Glomerular visceral epithelial cell (primary cell): ENCODE measurements around the gene GPC3.
A peak's percentile ranks its signal among the peaks of the same experiment; 100 is the strongest.
"Not testable (repeated sequence)": the region's sequence is repeated elsewhere in the genome, so short reads cannot be mapped to it uniquely, and the experiment has no call there.

Experiments used
- DNase-seq: peaks from one replicate; pipeline ENCODE4 v3.0.0-alpha.2; 2016; ENCODE audit errors: extremely low spot score

Gene GPC3

DNA sequence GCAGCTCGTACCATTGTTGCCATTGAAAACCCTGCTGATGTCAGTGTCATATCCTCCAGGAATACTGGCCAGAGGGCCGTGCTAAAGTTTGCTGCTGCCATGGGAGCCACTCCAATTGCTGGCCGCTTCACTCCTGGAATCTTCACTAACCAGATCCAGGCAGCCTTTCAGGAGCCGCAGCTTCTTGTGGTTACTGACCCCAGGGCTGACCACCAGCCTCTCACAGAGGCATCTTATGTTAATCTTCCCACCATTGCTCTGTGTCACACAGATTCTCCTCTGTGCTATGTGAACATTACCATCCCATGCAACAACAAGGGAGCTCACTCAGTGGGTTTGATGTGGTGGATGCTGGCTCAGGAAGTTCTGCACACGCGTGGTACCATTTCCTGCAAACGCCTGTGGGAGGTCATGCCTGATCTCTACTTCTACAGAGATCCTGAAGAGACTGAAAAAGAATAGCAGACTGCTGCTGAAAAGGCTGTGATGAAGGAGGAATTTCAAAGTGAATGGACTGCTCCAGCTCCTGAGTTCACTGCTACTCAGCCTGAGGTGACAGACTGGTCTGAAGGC, 222.3 kb downstream of the GPC3 start:
- not testable (repeated sequence) for DNase-seq

DNA sequence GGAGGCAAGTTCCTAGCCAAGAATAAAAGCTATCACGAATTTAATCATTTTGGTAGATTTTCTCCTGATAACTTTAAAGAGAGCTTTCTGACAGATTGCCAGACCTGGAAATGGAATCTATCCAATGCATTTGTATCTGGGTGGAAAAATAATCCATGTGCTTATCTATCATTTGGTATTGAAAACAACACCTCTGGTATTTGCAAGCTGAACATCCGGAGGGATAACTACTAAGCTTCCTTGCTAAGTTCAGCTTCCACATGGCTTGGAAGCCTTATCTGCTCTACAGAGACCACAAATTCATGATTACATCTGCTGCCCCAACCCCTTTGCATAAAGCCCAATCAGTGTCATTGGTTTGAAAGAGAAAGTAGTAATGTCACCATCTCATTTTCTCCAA, 230.7 kb downstream of the GPC3 start:
- DNase-seq = no peak

DNA sequence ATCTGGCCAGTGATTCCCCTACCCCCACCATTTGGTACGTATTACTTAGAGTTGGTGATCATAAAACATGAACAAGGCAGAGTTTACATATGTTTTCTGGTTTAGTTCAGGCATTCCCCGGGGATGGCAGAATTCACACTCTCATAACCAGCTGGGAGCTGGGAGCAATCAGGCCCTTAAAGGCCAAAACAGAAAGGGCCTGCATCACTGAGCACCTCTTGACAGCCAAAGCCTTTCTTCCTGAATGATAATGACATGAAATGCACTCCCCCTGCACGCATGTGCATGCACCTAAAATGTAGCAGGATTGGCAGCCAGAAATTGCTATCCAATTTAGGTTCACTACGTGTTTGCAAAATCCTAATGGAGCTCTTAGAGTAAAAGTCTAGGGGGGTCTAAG, 235.4 kb downstream of the GPC3 start:
- no peak for DNase-seq

DNA sequence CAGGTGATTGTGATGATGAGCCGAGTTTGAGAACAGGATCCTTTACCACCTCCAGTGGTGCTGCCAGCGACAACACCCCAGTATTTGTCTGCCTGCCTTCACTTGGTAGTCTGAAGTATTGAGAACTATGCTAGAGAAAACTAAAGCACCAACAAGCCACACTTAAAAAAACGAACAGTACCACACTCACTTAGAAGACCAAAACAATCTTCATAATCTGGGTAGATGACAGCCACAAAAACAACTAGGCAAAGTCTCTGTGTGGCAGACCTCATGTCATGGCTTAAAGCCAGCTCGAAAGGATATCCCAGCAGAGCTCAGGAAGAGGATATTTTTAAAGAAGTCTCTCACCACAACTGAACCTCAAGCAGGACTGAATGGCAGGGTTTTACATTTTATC, 236.0 kb downstream of the GPC3 start:
- DNase-seq = no peak

DNA sequence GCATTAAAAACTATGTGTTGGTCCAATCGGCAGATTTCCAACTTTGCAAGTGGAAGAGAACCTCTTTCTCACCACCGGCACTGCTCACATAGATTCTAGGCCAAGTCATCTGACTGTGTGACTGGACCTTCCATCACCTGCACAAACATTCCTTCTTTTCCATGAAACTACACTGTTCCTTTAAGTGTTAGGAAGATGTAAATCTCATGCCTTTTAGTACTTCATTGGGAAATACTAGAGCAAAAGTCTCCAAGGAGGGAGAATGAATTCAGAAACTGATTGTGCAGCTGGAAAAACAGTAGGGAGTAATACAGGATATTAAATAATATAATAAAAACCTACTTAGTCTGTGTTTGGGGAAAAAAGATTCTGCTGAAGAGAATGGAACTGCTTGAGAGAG, 238.2 kb downstream of the GPC3 start:
- DNase-seq = no peak

DNA sequence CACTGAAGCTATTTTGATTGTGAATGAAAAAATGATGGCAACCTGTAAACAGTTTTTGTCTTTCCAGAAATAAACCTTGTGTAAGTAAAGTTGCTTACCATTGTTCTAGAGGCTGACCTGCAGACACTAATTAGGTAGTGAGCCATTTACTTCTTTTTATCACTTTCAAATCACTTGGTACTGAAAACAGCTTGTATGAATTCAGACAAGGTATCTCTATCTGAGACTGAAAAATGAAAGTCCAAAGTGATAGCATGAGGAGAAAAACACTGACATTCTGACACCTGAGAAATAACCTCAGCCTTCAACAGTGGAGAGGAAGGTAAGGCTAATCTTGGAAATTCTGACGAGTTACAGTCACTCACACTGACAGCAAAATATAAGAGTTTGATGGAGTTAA, 238.8 kb downstream of the GPC3 start:
- no peak for DNase-seq

DNA sequence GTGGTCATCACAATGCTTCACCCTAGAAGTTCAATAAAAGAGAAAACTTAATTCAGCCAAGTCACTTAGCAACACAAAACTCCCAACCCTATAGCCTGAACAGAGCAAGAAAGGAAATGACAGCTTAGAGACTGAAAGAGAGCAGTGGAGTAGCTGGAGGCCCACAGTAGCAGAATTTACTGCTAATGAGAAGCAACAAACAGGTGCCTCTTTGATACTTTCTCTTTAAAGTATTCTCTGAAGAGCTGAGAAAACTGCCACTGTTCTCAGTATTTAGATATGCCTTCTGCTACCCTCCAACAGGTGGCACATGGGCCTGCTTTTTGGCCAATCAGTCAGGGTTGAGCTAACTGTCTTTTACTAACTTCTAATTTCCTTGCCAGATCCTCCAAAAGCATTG, 240.0 kb downstream of the GPC3 start:
- no peak for DNase-seq

DNA sequence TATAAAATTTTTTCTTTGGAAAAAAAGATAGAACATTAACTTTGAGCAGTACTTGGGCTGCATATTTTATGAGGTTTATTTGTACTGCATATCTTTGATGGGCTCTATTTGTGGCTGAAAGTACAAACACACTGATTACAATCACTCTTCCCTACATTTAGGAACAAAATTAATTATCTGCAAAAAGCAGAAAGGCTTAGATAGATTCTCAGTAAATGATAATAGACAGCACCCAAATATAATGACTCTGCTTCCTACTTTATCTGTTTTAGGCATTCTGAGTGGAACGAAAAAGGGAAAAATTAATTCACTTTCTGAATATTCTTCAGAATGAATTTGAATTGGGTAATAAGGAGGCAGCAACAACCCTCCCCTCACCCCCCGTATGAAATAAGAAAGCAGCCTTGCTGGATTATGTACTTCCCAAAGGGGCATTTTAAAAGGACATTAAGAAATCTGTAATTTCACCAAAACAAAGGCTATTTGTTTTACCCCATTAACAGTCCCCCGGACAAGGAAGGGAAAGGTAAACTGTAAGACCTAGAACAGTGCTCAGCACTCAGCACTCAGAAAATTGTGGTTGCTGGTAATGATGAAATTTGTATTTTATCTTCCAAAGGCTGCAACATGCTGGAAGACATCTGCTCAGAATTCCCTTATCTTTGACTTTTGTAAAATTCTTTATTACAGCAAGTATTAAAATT, 242.6 kb downstream of the GPC3 start:
- no peak for DNase-seq

DNA sequence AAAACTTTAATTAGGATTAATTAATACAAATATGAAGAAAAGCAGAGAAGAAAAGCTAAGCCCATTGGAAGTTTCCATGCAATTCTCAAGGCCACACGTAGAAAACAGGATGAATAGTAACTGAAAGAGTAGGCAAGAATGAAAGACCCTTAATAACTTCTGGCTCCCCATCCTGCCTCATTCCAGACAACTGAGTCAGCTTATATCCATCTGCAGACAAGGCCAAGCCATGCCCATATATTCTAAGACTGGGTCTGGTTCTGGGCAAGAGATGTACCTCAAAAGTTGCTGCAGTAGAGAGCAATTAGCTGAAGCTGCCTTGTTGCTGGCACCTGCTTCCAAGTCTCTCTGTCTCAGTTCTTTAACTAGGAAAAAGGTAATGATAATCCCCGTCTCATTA, 244.1 kb downstream of the GPC3 start:
- DNase-seq = no peak

DNA sequence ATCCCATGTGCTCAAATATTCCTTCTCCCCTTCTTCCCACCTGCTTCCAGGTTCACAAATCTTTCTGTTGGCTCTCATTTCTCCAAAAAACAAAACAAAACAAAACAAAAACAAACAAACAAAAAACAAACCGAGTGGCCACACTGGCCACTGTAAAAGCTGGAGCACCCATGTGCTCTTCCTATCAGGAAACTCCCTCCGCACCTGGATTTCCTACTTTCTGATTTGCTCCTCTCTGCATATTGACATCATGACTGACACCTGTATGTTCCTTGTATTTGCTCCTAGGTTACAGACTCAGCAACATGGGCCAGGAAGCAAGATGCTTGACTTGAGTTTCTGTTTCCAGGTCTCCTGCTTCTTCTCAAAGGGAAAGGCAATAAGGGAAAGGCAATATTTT, 258.8 kb downstream of the GPC3 start:
- DNase-seq = no peak

DNA sequence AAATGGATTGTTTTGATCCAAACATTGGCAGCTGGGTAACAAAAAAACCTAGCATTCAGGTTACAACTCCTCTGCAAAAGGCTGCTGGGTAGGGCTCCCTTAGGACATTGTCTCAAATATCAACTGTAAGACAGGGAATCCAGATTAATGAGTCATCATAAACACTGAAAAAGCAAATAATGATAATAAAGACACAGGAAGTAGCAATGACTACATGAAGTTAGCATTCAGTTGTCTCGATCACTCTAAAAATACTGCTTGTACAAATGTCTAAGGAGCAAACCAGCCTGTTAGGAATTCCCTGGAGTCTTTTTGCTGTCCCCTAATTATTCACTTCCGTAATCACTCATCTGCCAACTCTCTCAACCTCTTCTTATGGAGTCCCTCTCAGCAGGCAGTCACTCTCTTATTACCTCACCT, 259.2 kb downstream of the GPC3 start:
- peak; percentile 8 for DNase-seq

DNA sequence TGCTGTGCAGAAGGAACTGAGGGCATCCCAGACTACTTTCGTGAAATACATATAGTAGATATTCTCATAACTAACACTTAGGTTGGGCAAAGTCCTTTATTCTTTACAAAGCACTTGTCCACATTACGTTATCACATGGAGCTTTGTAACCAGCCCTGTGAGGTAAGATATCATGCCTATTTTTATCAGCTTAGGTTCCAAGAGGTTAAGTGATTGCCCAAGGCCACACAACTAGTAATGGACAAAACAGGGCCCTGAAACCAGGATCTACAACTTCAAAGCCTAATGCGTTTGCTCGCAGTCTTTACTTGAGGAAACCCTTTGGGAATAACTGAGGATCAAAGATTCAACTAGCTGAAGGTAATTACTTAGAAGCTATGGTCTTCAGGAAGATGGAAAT, 261.5 kb downstream of the GPC3 start:
- no peak for DNase-seq

DNA sequence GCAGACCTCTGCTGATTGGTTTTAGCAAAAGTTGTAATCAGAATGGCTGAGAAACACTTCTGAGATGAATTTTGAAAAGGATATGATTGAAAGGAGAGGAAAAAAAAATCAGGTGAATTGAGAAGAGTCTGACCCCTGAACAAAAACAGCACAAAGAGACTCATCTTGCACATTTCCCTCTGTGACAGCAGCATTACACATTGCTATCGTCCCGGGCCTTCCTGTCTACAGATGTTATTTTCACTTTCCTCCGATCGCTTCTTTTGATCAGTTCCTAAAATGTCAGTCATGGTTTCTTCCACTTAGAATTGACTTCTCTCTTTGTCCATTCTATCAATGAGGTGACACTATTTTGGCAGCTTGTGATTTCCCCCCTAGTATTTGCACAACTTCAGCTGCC, 262.6 kb downstream of the GPC3 start:
- no peak for DNase-seq

DNA sequence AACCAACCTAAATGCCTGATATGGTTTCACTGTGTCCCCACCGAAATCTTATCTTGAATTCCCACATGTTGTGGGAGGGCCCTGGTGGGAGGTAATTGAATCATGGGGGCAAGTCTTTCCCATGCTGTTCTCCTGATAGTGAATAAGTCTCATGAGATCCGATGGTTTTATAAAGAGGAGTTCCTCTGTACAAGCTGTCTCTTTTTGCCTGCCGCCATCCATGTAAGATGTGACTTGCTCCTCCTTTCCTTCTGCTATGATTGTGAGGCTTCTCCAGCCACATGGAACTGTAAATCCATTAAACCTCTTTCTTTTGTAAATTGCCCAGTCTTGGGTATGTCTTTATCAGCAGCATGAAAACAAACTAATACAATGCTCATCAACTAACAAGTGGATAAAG, 265.1 kb downstream of the GPC3 start:
- DNase-seq = not testable (repeated sequence)

DNA sequence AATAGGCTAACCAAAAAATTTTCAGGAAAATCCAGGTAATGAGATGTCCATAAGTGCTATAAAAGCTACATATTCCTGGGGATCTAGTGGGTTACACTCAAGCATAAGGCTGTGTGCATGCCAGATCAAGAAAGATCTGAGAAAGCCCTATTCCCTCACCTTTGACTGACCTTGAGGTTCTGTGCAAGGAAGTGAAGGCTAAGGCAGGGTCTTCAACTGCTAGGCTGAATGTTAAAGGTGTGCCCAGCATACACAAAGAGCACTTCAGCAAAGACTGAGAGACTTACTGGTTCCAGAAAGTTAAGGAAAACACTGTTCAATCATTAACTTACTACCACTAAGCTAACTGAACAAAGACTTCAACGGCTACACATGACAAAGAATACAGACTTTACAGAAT, 269.7 kb downstream of the GPC3 start:
- no peak for DNase-seq

DNA sequence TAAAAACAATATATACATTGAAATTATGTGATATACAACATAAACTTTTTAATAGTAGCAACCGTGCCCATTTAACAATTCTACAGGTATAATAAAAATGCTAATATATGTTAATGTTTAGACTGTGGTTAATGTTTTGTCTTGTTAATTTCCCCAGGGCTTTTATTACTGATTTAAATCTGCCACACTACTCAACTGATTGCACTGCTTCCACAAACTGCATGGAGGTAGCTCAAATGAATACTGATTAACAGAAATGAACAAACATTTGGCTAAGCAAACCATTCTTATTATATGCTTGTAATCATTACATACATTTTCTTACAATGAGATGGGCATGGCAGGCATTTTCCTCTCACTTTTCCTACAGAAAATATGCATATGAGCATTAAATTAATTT, 275.9 kb downstream of the GPC3 start:
- no peak for DNase-seq

DNA sequence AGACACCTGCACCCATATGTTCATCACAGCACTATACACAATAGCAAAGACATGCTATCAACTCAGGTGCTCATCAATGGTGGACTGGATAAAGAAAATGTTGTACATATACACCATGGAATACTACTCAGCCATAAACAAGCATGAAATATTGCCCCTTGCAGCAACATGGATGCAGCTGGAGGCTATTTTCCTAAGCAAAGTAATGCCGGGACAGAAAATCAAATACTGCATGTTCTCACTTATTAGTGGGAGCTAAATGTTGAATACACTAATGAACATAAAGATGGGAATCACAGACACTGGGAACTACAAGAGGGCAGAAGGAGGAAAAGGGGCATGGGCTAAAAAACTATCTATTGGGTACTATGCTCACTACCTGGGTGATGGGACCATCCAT, 278.5 kb downstream of the GPC3 start:
- no peak for DNase-seq

DNA sequence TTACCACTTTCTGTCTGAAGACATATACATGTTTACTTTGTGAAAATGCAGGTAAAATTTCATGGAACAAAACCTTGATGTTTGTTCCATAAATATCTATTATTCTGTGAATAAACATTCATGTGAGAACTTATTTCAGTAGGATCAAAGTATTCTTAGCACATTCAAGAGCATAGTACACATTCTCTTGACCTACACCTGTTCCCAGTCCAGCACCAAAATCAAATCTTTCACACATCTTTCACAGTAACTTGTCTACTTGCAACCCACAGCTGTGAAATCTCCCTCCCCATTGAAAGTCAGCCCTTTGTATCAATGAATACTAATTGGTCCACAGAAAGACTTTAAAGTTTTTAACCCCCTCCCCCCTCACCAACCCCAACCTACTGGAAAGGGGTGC, 283.2 kb downstream of the GPC3 start:
- no peak for DNase-seq

DNA sequence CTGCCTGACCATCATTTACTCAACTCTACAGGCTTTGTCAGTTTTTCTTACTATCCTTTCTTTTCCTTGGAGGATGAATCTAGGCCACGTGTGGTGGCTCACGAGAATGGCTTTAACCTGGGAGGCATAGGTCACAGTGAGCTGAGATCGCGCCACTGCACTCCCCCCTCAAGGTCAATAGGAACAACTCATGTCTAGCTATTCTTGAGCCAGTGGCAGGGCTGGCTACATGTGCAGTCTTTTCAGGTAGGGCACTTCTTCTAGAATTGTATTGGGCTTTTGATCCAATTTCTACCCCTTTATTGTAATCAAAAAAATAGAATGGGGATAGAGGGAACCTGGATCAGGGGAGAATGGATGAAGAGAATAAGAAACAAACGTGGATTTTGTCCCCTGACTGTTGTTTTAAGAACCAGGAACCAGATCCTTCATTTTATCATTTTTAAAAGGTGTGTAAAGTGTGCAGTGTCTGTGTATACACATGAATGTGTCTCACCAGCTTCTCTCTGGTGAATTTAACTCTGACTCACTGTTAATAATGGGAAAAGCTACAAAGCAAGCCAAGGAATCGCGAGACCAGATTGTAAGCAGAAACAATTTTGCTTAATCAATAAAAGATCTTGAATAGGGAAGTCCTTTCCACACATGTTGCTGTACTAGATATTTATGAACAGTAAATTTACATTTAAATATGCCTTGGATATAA, 286.2 kb downstream of the GPC3 start:
- no peak for DNase-seq

DNA sequence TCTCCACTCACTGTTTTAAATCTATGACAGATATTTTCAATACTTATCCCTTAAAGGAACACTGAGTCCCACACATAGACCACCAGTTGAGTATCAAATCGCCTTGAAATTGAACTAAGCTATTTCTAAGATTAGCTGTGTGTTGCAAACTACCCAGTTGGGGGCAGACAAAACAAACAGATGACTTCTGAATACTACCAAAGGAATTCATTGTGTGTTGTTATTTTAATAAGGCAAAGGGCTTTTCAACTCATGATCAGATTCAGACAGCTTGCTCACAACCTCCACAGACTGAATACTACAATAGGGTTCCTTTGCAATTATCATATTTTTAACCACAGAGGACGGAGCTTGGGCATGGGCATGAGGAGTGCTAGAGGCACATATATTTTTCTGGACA, 287.1 kb downstream of the GPC3 start:
- no peak for DNase-seq

DNA sequence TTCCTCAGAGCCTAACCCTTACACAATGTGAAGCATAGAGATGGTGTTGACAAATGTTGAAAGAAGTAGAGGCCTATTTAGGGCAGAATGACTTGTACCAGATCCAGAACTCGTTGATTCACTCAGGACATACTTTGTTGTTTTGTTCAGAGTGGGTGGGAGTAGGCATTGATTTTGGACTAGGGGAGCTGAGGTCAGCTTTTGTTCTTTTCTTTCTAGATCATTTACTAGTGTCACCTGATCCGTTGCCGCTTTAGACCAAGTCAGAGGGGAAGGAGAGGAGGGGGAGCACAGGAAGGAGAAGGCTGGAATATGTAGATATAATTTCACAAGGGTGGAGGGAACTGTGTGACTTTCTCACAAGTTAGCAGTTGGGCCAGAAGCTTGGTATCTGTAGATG, 287.7 kb downstream of the GPC3 start:
- DNase-seq = no peak

DNA sequence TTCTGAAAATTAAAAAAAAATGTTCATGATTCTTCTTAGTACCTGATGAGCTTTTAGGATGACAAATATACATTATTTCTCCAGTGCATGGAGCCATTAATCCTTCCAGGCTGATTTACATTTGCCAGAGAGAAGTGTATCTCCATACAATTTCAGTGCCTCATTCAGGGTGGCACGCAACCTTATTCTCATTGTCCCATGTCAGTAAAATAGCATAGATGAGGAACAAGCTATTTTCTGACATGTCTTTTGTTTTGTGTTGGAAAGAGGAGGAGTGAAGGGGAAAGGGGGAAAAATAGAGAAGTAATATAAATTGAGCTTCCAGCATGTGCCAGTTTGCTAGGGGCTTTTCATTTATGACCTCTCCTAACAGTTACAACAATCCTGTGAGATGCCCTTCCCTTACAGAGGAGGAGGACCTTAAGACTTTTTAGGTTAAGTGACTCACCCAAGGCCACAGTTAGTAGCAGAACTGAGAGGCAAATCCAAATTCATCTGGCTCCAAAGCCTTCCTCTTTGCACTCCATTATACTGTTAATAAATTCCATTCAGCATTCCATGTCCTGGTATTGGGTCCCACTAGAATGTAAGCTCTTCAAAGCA, 295.3 kb downstream of the GPC3 start:
- DNase-seq = no peak

DNA sequence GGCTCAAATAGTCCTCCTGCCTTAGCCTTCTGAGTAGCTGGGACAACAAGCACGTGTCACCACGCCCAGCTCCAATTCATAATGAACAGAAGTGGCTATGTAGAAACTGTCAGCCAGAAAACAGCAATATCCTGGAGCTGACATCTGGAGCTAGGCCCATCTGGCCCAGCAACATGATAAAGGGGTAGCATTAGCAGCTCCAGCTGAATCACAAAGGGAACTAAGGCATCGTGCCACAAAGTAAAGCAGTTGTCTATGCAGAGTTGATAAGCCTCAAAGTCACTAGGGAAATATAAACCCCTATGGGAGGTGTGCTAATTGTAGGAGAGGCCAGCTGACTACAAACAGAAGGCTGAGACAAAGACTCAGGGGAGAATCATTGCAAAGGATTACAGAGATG, 299.6 kb downstream of the GPC3 start:
- DNase-seq = no peak
